Thyroid gland (tissue), 4 donors: ENCODE data around the gene ZNF577.

Source experiments
- POLR2A ChIP-seq, 2 donors: fragments of 450-650 bp; IDR thresholded peaks; one replicate each; pipeline ENCODE4 v1.6.1; 2017; ENCODE audit warnings: antibody characterized with exemption in 2 of 2, mild to moderate bottlenecking in 2 of 2, moderate library complexity in 1 of 2
- TF ChIP-seq, protein P1 (sequence below), 6 experiments: fragments of 200-600 bp in 3 of 6; fragments of 450-650 bp in 3 of 6; sonication (generic) in 3 of 6; IDR thresholded peaks; one replicate each; pipeline ENCODE4 v1.5.1; 2016 to 2019; ENCODE audit warnings: antibody characterized with exemption in 6 of 6, mild to moderate bottlenecking in 2 of 6, inconsistent platforms in 1 of 6, moderate library complexity in 1 of 6

DNA sequence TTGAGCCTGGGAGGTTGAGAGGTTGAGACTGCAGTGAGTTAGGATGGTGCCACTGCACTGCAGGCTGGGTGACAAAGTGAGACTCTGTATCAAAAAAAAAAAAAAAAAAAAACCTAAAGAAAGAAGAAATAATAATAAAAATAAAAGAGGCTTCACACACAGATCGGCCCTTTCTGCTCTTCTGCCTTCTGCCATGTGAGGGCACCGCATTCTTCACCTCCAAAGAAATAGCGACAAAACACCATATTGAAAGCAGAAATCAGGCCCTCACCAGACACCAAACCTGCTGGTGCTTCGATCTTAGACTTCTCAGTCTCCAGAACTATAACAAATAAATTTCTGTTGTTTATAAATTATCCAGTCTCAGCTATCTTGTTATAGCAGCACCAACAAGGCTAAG is 14.1 kb upstream of the ZNF577 start:
- TF ChIP-seq, protein P1, sequence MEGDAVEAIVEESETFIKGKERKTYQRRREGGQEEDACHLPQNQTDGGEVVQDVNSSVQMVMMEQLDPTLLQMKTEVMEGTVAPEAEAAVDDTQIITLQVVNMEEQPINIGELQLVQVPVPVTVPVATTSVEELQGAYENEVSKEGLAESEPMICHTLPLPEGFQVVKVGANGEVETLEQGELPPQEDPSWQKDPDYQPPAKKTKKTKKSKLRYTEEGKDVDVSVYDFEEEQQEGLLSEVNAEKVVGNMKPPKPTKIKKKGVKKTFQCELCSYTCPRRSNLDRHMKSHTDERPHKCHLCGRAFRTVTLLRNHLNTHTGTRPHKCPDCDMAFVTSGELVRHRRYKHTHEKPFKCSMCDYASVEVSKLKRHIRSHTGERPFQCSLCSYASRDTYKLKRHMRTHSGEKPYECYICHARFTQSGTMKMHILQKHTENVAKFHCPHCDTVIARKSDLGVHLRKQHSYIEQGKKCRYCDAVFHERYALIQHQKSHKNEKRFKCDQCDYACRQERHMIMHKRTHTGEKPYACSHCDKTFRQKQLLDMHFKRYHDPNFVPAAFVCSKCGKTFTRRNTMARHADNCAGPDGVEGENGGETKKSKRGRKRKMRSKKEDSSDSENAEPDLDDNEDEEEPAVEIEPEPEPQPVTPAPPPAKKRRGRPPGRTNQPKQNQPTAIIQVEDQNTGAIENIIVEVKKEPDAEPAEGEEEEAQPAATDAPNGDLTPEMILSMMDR (IDR thresholded peaks at IDR 0.05) = no peak
- no peak for TF ChIP-seq POLR2A (IDR thresholded peaks at IDR 0.05)
